ENCODE measurements around the gene PCK2.

PCK2 gene

GRCh38 chr14:24062216-24062980, 31.7 kb upstream of the PCK2 start:
- DNase-seq: no peak

GRCh38 chr14:24063263-24063836, 30.8 kb upstream of the PCK2 start:
- no peak for DNase-seq

GRCh38 chr14:24064091-24064795, 29.9 kb upstream of the PCK2 start:
- no peak for DNase-seq

- no peak for DNase-seq
Measured at GRCh38 chr14:24064856-24065255, 29.3 kb upstream of the PCK2 start.

GRCh38 chr14:24065408-24065807, 28.7 kb upstream of the PCK2 start:
- no peak for DNase-seq

- no peak for DNase-seq
Measured at GRCh38 chr14:24066496-24067132, 27.5 kb upstream of the PCK2 start.

- DNase-seq: no peak
Measured at GRCh38 chr14:24067133-24068082, 26.7 kb upstream of the PCK2 start.

GRCh38 chr14:24068711-24069410, 25.2 kb upstream of the PCK2 start:
- DNase-seq: no peak

GRCh38 chr14:24069411-24069735, 24.7 kb upstream of the PCK2 start:
- no peak for DNase-seq

- DNase-seq: no peak
Measured at GRCh38 chr14:24070285-24071143, 23.6 kb upstream of the PCK2 start.

- no peak for DNase-seq
Measured at GRCh38 chr14:24071144-24071697, 22.9 kb upstream of the PCK2 start, which contains the start of gene CPNE6. Gene CPNE6 (plus strand): TSS chr14:24071562. CDS start chr14:24072937, 1,375 bp downstream.

- DNase-seq: no peak
Measured at GRCh38 chr14:24071836-24072430, 22.2 kb upstream of the PCK2 start.

- DNase-seq: no peak
Measured at GRCh38 chr14:24072436-24072835, 21.7 kb upstream of the PCK2 start.

GRCh38 chr14:24072881-24073877, 20.9 kb upstream of the PCK2 start:
- no peak for DNase-seq

- no peak for DNase-seq
Measured at GRCh38 chr14:24074625-24075484, 19.3 kb upstream of the PCK2 start.

- DNase-seq: no peak
Measured at GRCh38 chr14:24075485-24076301, 18.4 kb upstream of the PCK2 start.

GRCh38 chr14:24076302-24076601, 17.9 kb upstream of the PCK2 start:
- DNase-seq: no peak

Data from eye (tissue), 1 donor.